ENCODE measurements around the gene UCP2.
A peak's percentile ranks its signal among the peaks of the same experiment; 100 is the strongest.

Gene UCP2

GRCh38 chr11:73982990-73983740 lies 522 bp upstream of the UCP2 start:
- peaks cover 6% of the 10 kb centered on the region for H3K36me3 ChIP-seq (ENCODE audit: control insufficient read depth, insufficient read depth, low read length)
- no peak overlapping the region for H2AK5ac ChIP-seq (ENCODE audit: low read length)
- peak overlapping the region; percentile 84 for H3K4me2 ChIP-seq (ENCODE audit: low read length)
- H3K27me3 ChIP-seq (ENCODE audit: insufficient read depth, low read length, poor library complexity), result no peaks in the 10 kb centered on the region
- H3K79me1 ChIP-seq (ENCODE audit: low read length), result peaks cover 10% of the 10 kb centered on the region
- H4K5ac ChIP-seq (ENCODE audit: low read length), result no peak overlapping the region
- peaks cover 16% of the 10 kb centered on the region for H3K4me1 ChIP-seq (ENCODE audit: control insufficient read depth, low read depth, low read length)
- H2BK15ac ChIP-seq (replicated peaks; ENCODE audit: low read depth), result no peak overlapping the region
- H3K9ac ChIP-seq (ENCODE audit: low read length), result peak overlapping the region; percentile 81
- peak overlapping the region; percentile 62 for H2BK5ac ChIP-seq (ENCODE audit: low read length)
- no peak overlapping the region for H3K18ac ChIP-seq (ENCODE audit: low read length)
- peak overlapping the region; percentile 10 for H3K23ac ChIP-seq (ENCODE audit: low read length)
- H3K79me2 ChIP-seq (ENCODE audit: control insufficient read depth, insufficient read depth, low read length), result peaks cover 7% of the 10 kb centered on the region
- no peak overlapping the region for H4K8ac ChIP-seq (ENCODE audit: low read depth, low read length)
- WGBS (ENCODE audit: extremely low coverage, insufficient coverage, low lambda C conversion rate), result no CpG with 5 or more reads among the region's 56 CpGs
- H2BK120ac ChIP-seq (ENCODE audit: low read depth, low read length), result no peak overlapping the region
- H3K27ac ChIP-seq (ENCODE audit: low read depth, low read length), result peak overlapping the region; percentile 31
- DNase-seq, result peak; percentile 95
- no peak overlapping the region for H3K4ac ChIP-seq (ENCODE audit: low read depth, low read length)
- H3K56ac ChIP-seq (ENCODE audit: low read length), result peak overlapping the region; percentile 91
- H3K4me3 ChIP-seq (ENCODE audit: low read length), result peak overlapping the region; percentile 37

GRCh38 chr11:73981051-73981805 lies 1.4 kb downstream of the UCP2 start:
- H3K23ac ChIP-seq (ENCODE audit: low read length), result peak overlapping the region; percentile 45
- no peak for DNase-seq
- H2AK5ac ChIP-seq (ENCODE audit: low read length), result peak overlapping the region; percentile 98
- H3K4me2 ChIP-seq (ENCODE audit: low read length), result peak overlapping the region; percentile 78
- peaks cover 10% of the 10 kb centered on the region for H3K79me1 ChIP-seq (ENCODE audit: low read length)
- H3K27me3 ChIP-seq (ENCODE audit: insufficient read depth, low read length, poor library complexity), result no peaks in the 10 kb centered on the region
- H2BK120ac ChIP-seq (ENCODE audit: low read depth, low read length), result no peak overlapping the region
- H4K5ac ChIP-seq (ENCODE audit: low read length), result no peak overlapping the region
- H2BK15ac ChIP-seq (replicated peaks; ENCODE audit: low read depth), result no peak overlapping the region
- H3K4me1 ChIP-seq (ENCODE audit: control insufficient read depth, low read depth, low read length), result peaks cover 16% of the 10 kb centered on the region
- WGBS (ENCODE audit: extremely low coverage, insufficient coverage, low lambda C conversion rate), result no CpG with 5 or more reads among the region's 13 CpGs
- peak overlapping the region; percentile 96 for H3K56ac ChIP-seq (ENCODE audit: low read length)
- no peak overlapping the region for H4K8ac ChIP-seq (ENCODE audit: low read depth, low read length)
- H3K9ac ChIP-seq (ENCODE audit: low read length), result peak overlapping the region; percentile 89
- no peak overlapping the region for H3K18ac ChIP-seq (ENCODE audit: low read length)
- H3K36me3 ChIP-seq (ENCODE audit: control insufficient read depth, insufficient read depth, low read length), result peaks cover 13% of the 10 kb centered on the region
- H3K4me3 ChIP-seq (ENCODE audit: low read length), result peak overlapping the region; percentile 58
- H2BK5ac ChIP-seq (ENCODE audit: low read length), result no peak overlapping the region
- H3K4ac ChIP-seq (ENCODE audit: low read depth, low read length), result no peak overlapping the region
- peaks cover 7% of the 10 kb centered on the region for H3K79me2 ChIP-seq (ENCODE audit: control insufficient read depth, insufficient read depth, low read length)
- H3K27ac ChIP-seq (ENCODE audit: low read depth, low read length), result no peak overlapping the region

- H3K23ac ChIP-seq (ENCODE audit: low read length), result peak overlapping the region; percentile 3
- no peak overlapping the region for H2AK5ac ChIP-seq (ENCODE audit: low read length)
- no peak overlapping the region for H3K4ac ChIP-seq (ENCODE audit: low read depth, low read length)
- H3K56ac ChIP-seq (ENCODE audit: low read length), result peak overlapping the region; percentile 64
- peaks cover 15% of the 10 kb centered on the region for H3K36me3 ChIP-seq (ENCODE audit: control insufficient read depth, insufficient read depth, low read length)
- H3K79me1 ChIP-seq (ENCODE audit: low read length), result peaks cover 10% of the 10 kb centered on the region
- peak overlapping the region; percentile 13 for H3K4me2 ChIP-seq (ENCODE audit: low read length)
- H2BK15ac ChIP-seq (replicated peaks; ENCODE audit: low read depth), result no peak overlapping the region
- no CpG with 5 or more reads among the region's 6 CpGs for WGBS (ENCODE audit: extremely low coverage, insufficient coverage, low lambda C conversion rate)
- no peaks in the 10 kb centered on the region for H3K27me3 ChIP-seq (ENCODE audit: insufficient read depth, low read length, poor library complexity)
- no peak overlapping the region for H3K4me3 ChIP-seq (ENCODE audit: low read length)
- peak overlapping the region; percentile 11 for H3K9ac ChIP-seq (ENCODE audit: low read length)
- no peak overlapping the region for H4K5ac ChIP-seq (ENCODE audit: low read length)
- H2BK5ac ChIP-seq (ENCODE audit: low read length), result no peak overlapping the region
- H4K8ac ChIP-seq (ENCODE audit: low read depth, low read length), result no peak overlapping the region
- peak; percentile 67 for DNase-seq
- H3K27ac ChIP-seq (ENCODE audit: low read depth, low read length), result peak overlapping the region; percentile 17
- peaks cover 7% of the 10 kb centered on the region for H3K79me2 ChIP-seq (ENCODE audit: control insufficient read depth, insufficient read depth, low read length)
- H3K4me1 ChIP-seq (ENCODE audit: control insufficient read depth, low read depth, low read length), result peaks cover 16% of the 10 kb centered on the region
- H2BK120ac ChIP-seq (ENCODE audit: low read depth, low read length), result no peak overlapping the region
- H3K18ac ChIP-seq (ENCODE audit: low read length), result no peak overlapping the region
Measured at GRCh38 chr11:73980001-73980961, 2.4 kb downstream of the UCP2 start.

- Histone ChIP-seq H3K4me1 (ENCODE audit: control insufficient read depth, low read depth, low read length) (peaks cover 15% of the 10 kb centered on the region), H2BK15ac (replicated peaks; ENCODE audit: low read depth) (no peak overlapping the region), H3K18ac (ENCODE audit: low read length) (no peak overlapping the region), H3K27me3 (ENCODE audit: insufficient read depth, low read length, poor library complexity) (no peaks in the 10 kb centered on the region), H3K4me2 (ENCODE audit: low read length) (no peak overlapping the region), H2AK5ac (ENCODE audit: low read length) (no peak overlapping the region), H4K8ac (ENCODE audit: low read depth, low read length) (no peak overlapping the region), H3K23ac (ENCODE audit: low read length) (no peak overlapping the region), H3K4ac (ENCODE audit: low read depth, low read length) (no peak overlapping the region), H3K27ac (ENCODE audit: low read depth, low read length) (no peak overlapping the region), H3K4me3 (ENCODE audit: low read length) (no peak overlapping the region), H3K79me2 (ENCODE audit: control insufficient read depth, insufficient read depth, low read length) (peaks cover 7% of the 10 kb centered on the region), H2BK120ac (ENCODE audit: low read depth, low read length) (no peak overlapping the region), H3K36me3 (ENCODE audit: control insufficient read depth, insufficient read depth, low read length) (peaks cover 22% of the 10 kb centered on the region), H3K9ac (ENCODE audit: low read length) (no peak overlapping the region), H4K5ac (ENCODE audit: low read length) (no peak overlapping the region), H3K56ac (ENCODE audit: low read length) (no peak overlapping the region), H2BK5ac (ENCODE audit: low read length) (no peak overlapping the region), H3K79me1 (ENCODE audit: low read length) (peaks cover 10% of the 10 kb centered on the region)
- no peak for DNase-seq
- WGBS (ENCODE audit: extremely low coverage, insufficient coverage, low lambda C conversion rate), result no CpG with 5 or more reads among the region's 3 CpGs
Measured at GRCh38 chr11:73978576-73979086, 4.0 kb downstream of the UCP2 start.

- no peak overlapping the region for H3K4ac ChIP-seq (ENCODE audit: low read depth, low read length)
- no peak overlapping the region for H3K18ac ChIP-seq (ENCODE audit: low read length)
- H2BK5ac ChIP-seq (ENCODE audit: low read length), result no peak overlapping the region
- H2AK5ac ChIP-seq (ENCODE audit: low read length), result no peak overlapping the region
- no peak overlapping the region for H2BK120ac ChIP-seq (ENCODE audit: low read depth, low read length)
- peaks cover 10% of the 10 kb centered on the region for H3K79me1 ChIP-seq (ENCODE audit: low read length)
- H3K56ac ChIP-seq (ENCODE audit: low read length), result no peak overlapping the region
- no peaks in the 10 kb centered on the region for H3K27me3 ChIP-seq (ENCODE audit: insufficient read depth, low read length, poor library complexity)
- no peak overlapping the region for H3K9ac ChIP-seq (ENCODE audit: low read length)
- no peak for DNase-seq
- WGBS (ENCODE audit: extremely low coverage, insufficient coverage, low lambda C conversion rate), result no CpG with 5 or more reads among the region's 18 CpGs
- no peak overlapping the region for H2BK15ac ChIP-seq (replicated peaks; ENCODE audit: low read depth)
- H3K27ac ChIP-seq (ENCODE audit: low read depth, low read length), result no peak overlapping the region
- H3K79me2 ChIP-seq (ENCODE audit: control insufficient read depth, insufficient read depth, low read length), result peaks cover 7% of the 10 kb centered on the region
- no peak overlapping the region for H3K4me3 ChIP-seq (ENCODE audit: low read length)
- H3K36me3 ChIP-seq (ENCODE audit: control insufficient read depth, insufficient read depth, low read length), result peaks cover 22% of the 10 kb centered on the region
- H3K4me1 ChIP-seq (ENCODE audit: control insufficient read depth, low read depth, low read length), result peaks cover 13% of the 10 kb centered on the region
- no peak overlapping the region for H4K8ac ChIP-seq (ENCODE audit: low read depth, low read length)
- H4K5ac ChIP-seq (ENCODE audit: low read length), result no peak overlapping the region
- no peak overlapping the region for H3K4me2 ChIP-seq (ENCODE audit: low read length)
- peak overlapping the region; percentile 19 for H3K23ac ChIP-seq (ENCODE audit: low read length)
Measured at GRCh38 chr11:73977856-73978519, 4.7 kb downstream of the UCP2 start.
